HG02981 (cell line): ENCODE data around the gene MRM2.

ENCODE experiments used
- ATAC-seq: cut with Tn5 transposase; IDR thresholded peaks from one replicate; pipeline ENCODE4 v1.9.1; 2021; ENCODE audit warnings: mild to moderate bottlenecking, moderate library complexity; ENCODE audit not compliant: unreplicated experiment

MRM2 gene

DNA sequence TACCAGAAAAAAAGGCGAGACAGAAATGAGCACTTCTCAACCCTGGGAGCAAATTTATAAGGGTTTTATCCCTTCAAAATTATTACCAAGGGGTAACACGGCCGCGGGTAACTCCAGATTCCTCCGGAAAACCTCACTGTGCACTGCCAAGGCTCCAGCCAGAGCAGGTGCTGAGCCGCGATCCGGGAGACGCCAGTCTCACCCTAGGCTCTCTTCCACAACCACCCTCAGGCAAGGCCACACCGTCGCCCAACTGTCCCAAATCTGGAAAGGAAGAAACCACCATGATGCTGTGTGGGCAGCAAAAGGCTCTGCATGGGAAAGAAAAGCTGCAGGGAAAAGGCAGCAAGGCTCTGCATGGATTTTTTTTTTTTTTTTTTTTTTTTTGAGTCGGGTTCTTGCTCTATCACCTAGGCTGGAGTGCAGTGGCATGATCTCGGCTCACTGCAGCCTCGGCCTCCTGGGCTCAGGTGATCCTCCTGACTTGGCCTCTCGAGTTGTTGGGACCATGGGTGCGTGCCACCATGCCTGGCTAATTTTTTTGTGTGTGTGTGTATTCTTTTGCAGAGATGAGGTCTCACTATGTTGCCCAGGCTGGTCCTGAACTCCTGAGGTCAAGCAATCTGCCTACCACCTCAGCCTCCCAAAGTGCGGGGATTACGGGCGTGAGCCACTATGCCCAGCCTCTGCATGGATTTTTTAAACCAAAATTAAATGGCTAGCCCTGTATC is 48.3 kb downstream of the MRM2 start:
- no peak for ATAC-seq

DNA sequence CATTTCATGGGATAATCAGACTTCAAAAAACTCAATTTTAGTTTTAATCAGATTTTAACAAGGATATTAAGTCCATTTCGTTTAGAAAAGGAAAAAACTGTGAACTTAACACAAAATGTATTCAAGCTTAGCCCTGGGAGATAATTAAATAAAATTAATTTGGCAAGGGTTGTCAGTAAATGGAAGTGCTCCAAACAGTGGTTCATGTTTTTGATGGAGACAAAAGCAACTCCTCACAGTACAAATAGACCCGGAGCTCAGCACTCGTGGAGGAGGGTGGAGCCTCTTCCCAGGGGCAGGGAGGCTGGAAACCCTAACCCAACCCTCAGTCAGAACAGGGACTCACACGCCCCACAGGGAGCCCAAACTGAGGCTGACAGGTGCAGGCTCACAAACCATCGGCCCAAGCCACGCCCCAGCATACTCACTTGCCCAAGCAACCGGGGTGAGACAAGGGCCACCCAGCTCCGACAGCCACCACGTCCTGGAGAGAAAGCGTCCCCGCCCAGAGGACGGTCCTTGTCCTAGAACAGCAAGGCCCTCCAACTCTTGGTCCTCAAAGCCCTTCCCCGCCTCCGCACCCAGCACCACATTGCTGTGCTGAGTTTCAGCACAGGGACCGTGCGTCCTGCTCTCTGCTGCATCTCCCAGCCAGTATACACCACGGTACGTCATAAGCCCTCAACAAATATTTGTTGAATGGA is 49.0 kb downstream of the MRM2 start:
- no peak for ATAC-seq

DNA sequence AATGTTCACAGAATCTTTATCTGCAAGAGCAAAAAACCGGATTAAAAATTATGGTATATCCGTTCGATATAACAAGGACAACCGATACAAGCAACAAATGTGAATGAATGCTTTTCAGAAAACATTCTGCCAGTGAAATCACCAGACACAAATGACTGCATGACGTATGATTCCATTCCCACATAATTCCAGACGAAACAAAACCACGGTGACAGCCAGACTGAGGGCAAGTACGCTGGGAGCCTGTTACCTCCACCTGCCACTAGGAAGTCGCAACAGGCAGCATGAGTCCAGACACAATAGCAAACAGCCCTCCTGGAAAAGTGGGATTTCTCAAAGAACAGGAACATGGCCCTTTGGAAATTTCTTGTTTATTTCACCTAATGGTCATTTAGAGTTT is 51.0 kb downstream of the MRM2 start:
- no peak for ATAC-seq

DNA sequence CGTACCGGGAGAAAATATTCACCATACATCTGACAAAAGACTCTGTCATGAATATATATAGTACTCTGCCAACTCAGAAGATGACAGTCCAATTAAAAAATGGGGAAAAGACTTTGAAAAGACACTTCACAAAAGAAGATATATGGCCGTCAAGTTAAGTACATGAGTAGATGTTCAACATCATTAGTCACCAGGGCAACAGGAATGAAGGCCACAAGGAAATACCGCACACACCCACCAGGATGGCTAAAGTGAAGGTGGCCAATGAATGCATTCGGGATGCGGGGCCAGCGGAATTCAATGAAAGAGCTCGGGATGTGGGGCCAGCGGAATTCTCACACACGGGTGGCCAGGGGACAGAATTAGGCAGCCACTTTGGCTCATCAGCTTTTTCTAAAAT is 51.5 kb downstream of the MRM2 start:
- ATAC-seq = no peak

DNA sequence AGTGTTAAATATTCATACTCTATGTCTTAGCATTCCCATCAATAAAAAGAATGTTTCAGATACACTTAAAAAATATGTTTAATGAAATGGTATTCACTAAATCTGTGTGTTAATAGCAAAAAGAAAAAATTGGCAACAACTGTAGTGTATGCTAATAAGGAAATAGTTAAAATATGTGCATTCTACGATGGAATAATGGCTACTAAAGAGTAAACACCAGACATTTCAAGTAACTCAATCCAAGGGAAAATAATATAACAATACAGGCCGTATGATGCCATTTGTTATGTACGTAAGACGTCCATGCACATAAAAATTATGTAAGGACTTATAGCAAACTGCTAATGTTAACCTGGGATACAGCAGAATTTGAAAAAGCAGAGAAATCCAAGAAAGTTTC is 55.8 kb downstream of the MRM2 start:
- ATAC-seq = no peak

DNA sequence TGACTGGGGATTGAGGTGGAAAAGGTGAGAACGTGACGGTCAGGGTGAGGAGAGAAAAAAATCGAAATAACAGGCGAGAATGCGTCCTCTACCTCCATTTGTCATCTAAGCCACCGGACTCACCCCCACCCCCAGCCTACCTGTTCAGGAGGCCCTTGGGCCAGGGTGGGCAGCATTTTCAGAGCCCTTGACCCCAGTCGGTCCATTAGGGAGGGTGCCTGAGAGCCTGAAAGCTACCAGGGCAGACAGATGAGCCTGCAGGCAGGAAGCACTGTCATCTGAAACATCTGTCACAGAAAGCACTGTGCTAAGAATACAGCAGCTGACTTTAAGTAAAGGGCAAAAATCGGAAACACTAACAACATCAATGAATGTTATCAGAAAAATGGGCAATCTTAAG is 56.3 kb downstream of the MRM2 start:
- ATAC-seq = no peak
